H1 (cell line): ENCODE data around the gene TMEM244. TPM values are rescaled to one million over a fixed set of nuclear protein-coding genes. Genes with fewer than 3 reads are reported as not detected.

Source experiments
- FOSL1 ChIP-seq: IDR thresholded peaks from 2 replicates; pipeline ENCODE4 v1.6.1; 2011; ENCODE audit warnings: mild to moderate bottlenecking, low read depth, low read length, moderate library complexity; ENCODE audit not compliant: insufficient read depth
- polyA plus RNA-seq, 7 experiments: library from polyadenylated mRNA; depleted of rRNA in 3 of 7; stranded (reverse) in 5 of 7; unstranded in 2 of 7; fragments of >200 nt in 5 of 7; fragments of 200-250 nt in 2 of 7; gene quantifications; 1 replicate in 5 of 7; 2 replicates in 1 of 7; 4 replicates in 1 of 7; pipeline versions ENCODE4 v1.2.1 to v1.2.3, GENCODE V29; 2011 to 2013; ENCODE audit warnings: missing spikeins in 2 of 7, mixed read lengths in 2 of 7
- small RNA-seq: library from polyadenylated mRNA; stranded (forward); fragments of <200 nt; extraction: miRNeasy Mini kit (QIAGEN cat#:217004); gene quantifications from one replicate; pipeline ENCODE3, GENCODE V24; 2013; ENCODE audit not compliant: insufficient read depth
- total RNA-seq: library from RNA; stranded (reverse); fragmentation: NEBNext Ultra II Directional; extraction: Animal tissue kit (Norgen Biotek cat#: 25700); gene quantifications from 2 replicates; pipeline ENCODE4 v1.2.1, GENCODE V29; 2021

TMEM244 gene
- total and polyA plus RNA-seq, 2 of the 8 experiments (the other 6 are each of a cell fraction or from before 2014, with no cell fraction given), result not detected

- TF ChIP-seq FOSL1, result no peak
Measured at GRCh38 chr6:129785047-129785755, 75.9 kb downstream of the TMEM244 start (continued).

Small RNA genes lying within 50 kb of the gene (small RNA-seq; reads per million reads assigned to genes)
- not detected for gene AL451046.2

Other genes with a start within 250 kb of the TMEM244 start
- gene ARHGAP18, start 151.1 kb downstream of the TMEM244 start, total RNA-seq, result 4.2 and 4.5 TPM in 2 replicates
- 0.42 and 0.83 TPM in 2 replicates for gene ARHGAP18, start 151.1 kb downstream of the TMEM244 start, polyA plus RNA-seq (2011; rRNA removed)
- gene L3MBTL3, start 157.3 kb upstream of the TMEM244 start, total RNA-seq, result 15.8 and 17.2 TPM in 2 replicates
- 3.7 and 3.9 TPM in 2 replicates for gene L3MBTL3, start 157.3 kb upstream of the TMEM244 start, polyA plus RNA-seq (2011; rRNA removed)